Measurements from ENCODE around the gene PLOD1.

PLOD1 gene

DNA sequence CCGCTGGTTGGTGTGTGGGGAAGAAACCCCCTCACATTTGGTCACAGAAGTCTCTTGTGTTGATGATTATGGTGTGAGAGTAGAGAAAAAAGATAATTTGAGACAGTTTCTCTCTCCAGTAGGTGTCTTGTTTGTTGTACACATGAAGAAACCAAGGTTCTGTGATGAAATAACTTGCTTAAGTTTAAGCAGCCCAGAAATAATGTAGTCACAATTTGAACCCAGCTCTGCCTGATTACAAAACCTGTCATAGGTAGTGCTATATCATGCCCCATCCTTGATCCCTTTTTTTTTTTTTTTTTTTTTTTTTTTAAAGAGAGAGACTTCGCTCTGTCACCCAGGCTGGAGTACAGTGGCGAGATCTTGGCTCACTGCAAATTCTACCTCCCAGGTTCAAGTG, 50.7 kb downstream of the PLOD1 start:
- no peak overlapping the region for H2BK12ac ChIP-seq (ENCODE audit: low read length in 2 of 2)
- H3K9ac ChIP-seq (ENCODE audit: low read length) = no peak overlapping the region
- H3K14ac ChIP-seq (ENCODE audit: low read length in 2 of 2) = no peak overlapping the region
- peaks cover 37% of the 10 kb centered on the region for H3K79me1 ChIP-seq (replicated peaks; ENCODE audit: low read length, poor library complexity, severe bottlenecking)
- H2BK5ac ChIP-seq (ENCODE audit: low read depth, low read length, poor library complexity, severe bottlenecking) = no peak overlapping the region
- WGBS = 64% methylated on average over 3 of the region's 3 CpGs
- H2AK5ac ChIP-seq (ENCODE audit: low read length, severe bottlenecking) = peak overlapping the region; percentile 83
- H3K27ac ChIP-seq (ENCODE audit: low read length, poor library complexity, severe bottlenecking) = peak overlapping the region; percentile 75
- peaks cover 37 to 56% of the 10 kb centered on the region in 2 experiments for H3K36me3 ChIP-seq (ENCODE audit: control insufficient read depth in 1 of 2, insufficient read depth in 2 of 2, low read depth in 1 of 2, low read length in 2 of 2)
- H2BK120ac ChIP-seq (ENCODE audit: low read depth, low read length) = no peak overlapping the region
- no peak overlapping the region for H3K4me3 ChIP-seq (ENCODE audit: insufficient read depth in 1 of 2, low read depth in 1 of 2, low read length in 2 of 2)
- H3K18ac ChIP-seq (ENCODE audit: low read depth in 1 of 2, low read length in 2 of 2) = no peak overlapping the region
- DNase-seq = no peak
- H3K23ac ChIP-seq (ENCODE audit: low read length in 2 of 2) = no peak overlapping the region
- H3K4me1 ChIP-seq (ENCODE audit: control insufficient read depth, insufficient read depth, low read depth, low read length) = peaks cover 28% of the 10 kb centered on the region
- H2BK15ac ChIP-seq (ENCODE audit: low read depth, poor library complexity, severe bottlenecking) = no peak overlapping the region
- H3K4me2 ChIP-seq (ENCODE audit: low read length, poor library complexity, severe bottlenecking) = no peak overlapping the region
- H4K91ac ChIP-seq (ENCODE audit: low read length) = no peak overlapping the region
- H2AFZ ChIP-seq (ENCODE audit: low read depth, low read length) = no peak overlapping the region
- no peak overlapping the region for H3K4ac ChIP-seq (ENCODE audit: low read depth in 1 of 2, low read length in 2 of 2)
- no peaks in the 10 kb centered on the region for H3K9me3 ChIP-seq (ENCODE audit: control insufficient read depth, low read length)
- H4K8ac ChIP-seq (ENCODE audit: low read length) = no peak overlapping the region
- H3K27me3 ChIP-seq (ENCODE audit: control insufficient read depth in 1 of 2, insufficient read depth in 1 of 2, low read length in 2 of 2) = no peaks in the 10 kb centered on the region

DNA sequence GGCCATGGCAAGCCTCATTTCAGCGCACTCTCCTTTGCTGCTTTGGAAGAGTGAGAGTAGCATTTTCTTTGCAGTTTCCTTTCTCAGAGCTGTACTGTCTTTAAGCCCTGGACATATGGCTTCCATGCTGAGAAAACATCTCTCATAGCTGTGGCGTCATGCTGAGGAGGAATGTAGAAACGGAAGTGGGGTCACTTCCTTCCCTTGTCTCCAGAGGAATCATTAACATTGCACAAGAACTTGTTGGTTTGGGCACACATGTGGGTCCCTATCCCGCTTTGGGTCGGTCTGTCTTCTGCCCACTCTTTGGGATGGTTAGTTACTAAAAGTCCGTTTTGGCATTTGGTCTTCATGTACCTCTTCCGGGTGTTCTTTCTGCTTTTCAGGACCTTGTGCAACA, 51.3 kb downstream of the PLOD1 start:
- peaks cover 35% of the 10 kb centered on the region for H3K4me1 ChIP-seq (ENCODE audit: control insufficient read depth, insufficient read depth, low read depth, low read length)
- H3K79me1 ChIP-seq (replicated peaks; ENCODE audit: low read length, poor library complexity, severe bottlenecking) = peaks cover 34% of the 10 kb centered on the region
- H4K8ac ChIP-seq (ENCODE audit: low read length) = no peak overlapping the region
- H2BK15ac ChIP-seq (ENCODE audit: low read depth, poor library complexity, severe bottlenecking) = no peak overlapping the region
- H3K4me2 ChIP-seq (ENCODE audit: low read length, poor library complexity, severe bottlenecking) = no peak overlapping the region
- DNase-seq = no peak
- no peaks in the 10 kb centered on the region for H3K27me3 ChIP-seq (ENCODE audit: control insufficient read depth in 1 of 2, insufficient read depth in 1 of 2, low read length in 2 of 2)
- H2BK5ac ChIP-seq (ENCODE audit: low read depth, low read length, poor library complexity, severe bottlenecking) = no peak overlapping the region
- H3K9me3 ChIP-seq (ENCODE audit: control insufficient read depth, low read length) = no peaks in the 10 kb centered on the region
- no peak overlapping the region for H2AFZ ChIP-seq (ENCODE audit: low read depth, low read length)
- peak overlapping the region; percentile 12 for H3K9ac ChIP-seq (ENCODE audit: low read length)
- no peak overlapping the region for H4K91ac ChIP-seq (ENCODE audit: low read length)
- WGBS = 69% methylated on average over 7 of the region's 7 CpGs
- no peak overlapping the region for H3K18ac ChIP-seq (ENCODE audit: low read depth in 1 of 2, low read length in 2 of 2)
- peaks cover 38 to 63% of the 10 kb centered on the region in 2 experiments for H3K36me3 ChIP-seq (ENCODE audit: control insufficient read depth in 1 of 2, insufficient read depth in 2 of 2, low read depth in 1 of 2, low read length in 2 of 2)
- no peak overlapping the region for H2BK120ac ChIP-seq (ENCODE audit: low read depth, low read length)
- no peak overlapping the region for H3K4me3 ChIP-seq (ENCODE audit: insufficient read depth in 1 of 2, low read depth in 1 of 2, low read length in 2 of 2)
- no peak overlapping the region for H2BK12ac ChIP-seq (ENCODE audit: low read length in 2 of 2)
- H3K14ac ChIP-seq (ENCODE audit: low read length in 2 of 2) = no peak overlapping the region
- no peak overlapping the region for H3K4ac ChIP-seq (ENCODE audit: low read depth in 1 of 2, low read length in 2 of 2)
- no peak overlapping the region for H3K23ac ChIP-seq (ENCODE audit: low read length in 2 of 2)
- peak overlapping the region; percentile 51 for H2AK5ac ChIP-seq (ENCODE audit: low read length, severe bottlenecking)
- H3K27ac ChIP-seq (ENCODE audit: low read length, poor library complexity, severe bottlenecking) = peak overlapping the region; percentile 75

DNA sequence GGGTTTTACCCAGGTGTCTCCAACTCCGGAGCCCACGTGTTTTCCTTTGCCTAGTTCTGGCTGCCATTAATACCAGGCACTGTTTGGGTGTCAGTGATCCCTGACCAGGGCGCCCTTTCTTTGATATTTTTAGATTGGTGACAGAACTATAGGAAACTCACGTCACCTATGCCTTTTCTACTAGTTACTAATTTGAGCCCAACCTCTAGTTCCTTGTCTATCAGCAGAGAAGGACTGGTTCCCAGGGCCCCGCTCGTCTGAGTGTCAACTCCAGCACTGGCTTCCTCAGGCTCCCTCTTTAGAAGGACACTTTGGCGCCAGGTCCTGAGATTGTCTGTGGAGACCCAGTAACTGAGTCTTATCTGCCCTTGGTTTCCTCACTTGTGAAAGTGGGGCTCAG, 55.2 kb downstream of the PLOD1 start:
- peak overlapping the region; percentile 88 for H2AK5ac ChIP-seq (ENCODE audit: low read length, severe bottlenecking)
- no peak overlapping the region for H3K4me3 ChIP-seq (ENCODE audit: insufficient read depth in 1 of 2, low read depth in 1 of 2, low read length in 2 of 2)
- no peak overlapping the region for H2BK120ac ChIP-seq (ENCODE audit: low read depth, low read length)
- WGBS = 93% methylated on average over 7 of the region's 7 CpGs
- peak overlapping the region; percentile 69 for H3K27ac ChIP-seq (ENCODE audit: low read length, poor library complexity, severe bottlenecking)
- no peaks in the 10 kb centered on the region for H3K27me3 ChIP-seq (ENCODE audit: control insufficient read depth in 1 of 2, insufficient read depth in 1 of 2, low read length in 2 of 2)
- no peak overlapping the region for H2BK15ac ChIP-seq (ENCODE audit: low read depth, poor library complexity, severe bottlenecking)
- no peak overlapping the region for H3K9ac ChIP-seq (ENCODE audit: low read length)
- H2BK12ac ChIP-seq (ENCODE audit: low read length in 2 of 2) = no peak overlapping the region
- no peak overlapping the region for H2AFZ ChIP-seq (ENCODE audit: low read depth, low read length)
- no peak overlapping the region for H3K4me2 ChIP-seq (ENCODE audit: low read length, poor library complexity, severe bottlenecking)
- peaks cover 27% of the 10 kb centered on the region for H3K4me1 ChIP-seq (ENCODE audit: control insufficient read depth, insufficient read depth, low read depth, low read length)
- H4K8ac ChIP-seq (ENCODE audit: low read length) = no peak overlapping the region
- no peak overlapping the region for H3K14ac ChIP-seq (ENCODE audit: low read length in 2 of 2)
- no peak overlapping the region for H2BK5ac ChIP-seq (ENCODE audit: low read depth, low read length, poor library complexity, severe bottlenecking)
- no peak overlapping the region for H3K4ac ChIP-seq (ENCODE audit: low read depth in 1 of 2, low read length in 2 of 2)
- H4K91ac ChIP-seq (ENCODE audit: low read length) = no peak overlapping the region
- H3K36me3 ChIP-seq (ENCODE audit: control insufficient read depth in 1 of 2, insufficient read depth in 2 of 2, low read depth in 1 of 2, low read length in 2 of 2) = peaks cover 36 to 67% of the 10 kb centered on the region in 2 experiments
- H3K23ac ChIP-seq (ENCODE audit: low read length in 2 of 2) = no peak overlapping the region
- no peak overlapping the region for H3K18ac ChIP-seq (ENCODE audit: low read depth in 1 of 2, low read length in 2 of 2)
- H3K79me1 ChIP-seq (replicated peaks; ENCODE audit: low read length, poor library complexity, severe bottlenecking) = peaks cover 24% of the 10 kb centered on the region
- DNase-seq = no peak
- no peaks in the 10 kb centered on the region for H3K9me3 ChIP-seq (ENCODE audit: control insufficient read depth, low read length)

DNA sequence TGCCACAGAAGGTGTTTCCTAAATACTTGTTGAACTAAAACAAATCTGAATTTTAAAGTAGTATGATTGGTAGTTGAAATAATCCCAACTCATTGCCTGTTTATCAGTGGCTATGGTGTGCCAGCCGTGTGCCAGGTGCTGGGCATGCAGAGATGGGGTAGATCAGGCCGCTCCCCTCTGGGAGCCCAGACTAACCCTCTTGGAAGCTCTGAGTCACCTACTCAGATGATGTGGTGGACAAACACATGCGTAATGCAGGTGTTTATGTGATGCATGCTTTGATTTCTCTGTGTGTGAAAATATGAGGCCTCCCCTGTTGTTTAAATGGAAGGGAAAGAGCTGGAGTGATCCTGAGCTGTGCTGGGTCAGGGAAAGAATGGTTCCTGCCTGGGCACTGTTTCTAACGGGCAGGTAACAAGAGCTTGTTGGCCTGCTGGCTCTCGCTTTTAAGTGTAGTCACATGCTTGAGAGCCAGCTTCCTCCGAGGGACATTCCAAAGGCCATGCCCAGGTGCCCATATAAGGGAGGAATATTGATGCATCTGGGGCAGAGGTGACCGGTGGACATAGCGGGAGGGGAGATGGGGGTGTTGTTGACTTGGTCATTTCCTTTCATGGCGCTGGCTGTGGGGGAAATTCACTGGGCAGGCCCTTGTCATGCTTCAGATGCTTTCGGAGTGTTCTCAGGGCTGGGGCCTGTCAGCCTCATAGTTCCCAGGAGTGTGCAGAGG, 56.0 kb downstream of the PLOD1 start:
- Histone ChIP-seq H3K9ac (ENCODE audit: low read length) (no peak overlapping the region), H2BK15ac (ENCODE audit: low read depth, poor library complexity, severe bottlenecking) (no peak overlapping the region), H2BK12ac (ENCODE audit: low read length in 2 of 2) (no peak overlapping the region), H3K4me2 (ENCODE audit: low read length, poor library complexity, severe bottlenecking) (no peak overlapping the region), H3K27ac (ENCODE audit: low read length, poor library complexity, severe bottlenecking) (peak overlapping the region; percentile 69), H4K91ac (ENCODE audit: low read length) (no peak overlapping the region), H3K14ac (ENCODE audit: low read length in 2 of 2) (no peak overlapping the region), H3K36me3 (ENCODE audit: control insufficient read depth in 1 of 2, insufficient read depth in 2 of 2, low read depth in 1 of 2, low read length in 2 of 2) (peaks cover 41 to 68% of the 10 kb centered on the region in 2 experiments), H2BK5ac (ENCODE audit: low read depth, low read length, poor library complexity, severe bottlenecking) (no peak overlapping the region), H3K23ac (ENCODE audit: low read length in 2 of 2) (no peak overlapping the region), H2BK120ac (ENCODE audit: low read depth, low read length) (no peak overlapping the region), H3K9me3 (ENCODE audit: control insufficient read depth, low read length) (no peaks in the 10 kb centered on the region), H3K4ac (ENCODE audit: low read depth in 1 of 2, low read length in 2 of 2) (no peak overlapping the region), H3K4me1 (ENCODE audit: control insufficient read depth, insufficient read depth, low read depth, low read length) (peaks cover 24% of the 10 kb centered on the region), H4K8ac (ENCODE audit: low read length) (no peak overlapping the region), H3K27me3 (ENCODE audit: control insufficient read depth in 1 of 2, insufficient read depth in 1 of 2, low read length in 2 of 2) (no peaks in the 10 kb centered on the region), H2AFZ (ENCODE audit: low read depth, low read length) (no peak overlapping the region), H3K79me1 (replicated peaks; ENCODE audit: low read length, poor library complexity, severe bottlenecking) (peaks cover 24% of the 10 kb centered on the region), H2AK5ac (ENCODE audit: low read length, severe bottlenecking) (peak overlapping the region; percentile 88), H3K4me3 (ENCODE audit: insufficient read depth in 1 of 2, low read depth in 1 of 2, low read length in 2 of 2) (no peak overlapping the region), H3K18ac (ENCODE audit: low read depth in 1 of 2, low read length in 2 of 2) (no peak overlapping the region)
- no peak for DNase-seq
- WGBS = 77% methylated on average over 10 of the region's 10 CpGs
